Gastrocnemius medialis (tissue), 4 donors: ENCODE data around the gene MITD1.

Experiments used
- POLR2A ChIP-seq, 2 donors: fragments of 450-650 bp; IDR thresholded peaks; one replicate each; pipeline ENCODE4 v1.6.1; 2017; ENCODE audit warnings: antibody characterized with exemption in 2 of 2, mild to moderate bottlenecking in 2 of 2, moderate library complexity in 2 of 2
- TF ChIP-seq, protein P1 (sequence below), 5 experiments: fragments of 450-650 bp in 3 of 5; fragments of 200-600 bp in 2 of 5; sonication (generic) in 2 of 5; IDR thresholded peaks in 4 of 5; conservative IDR thresholded peaks in 1 of 5; 1 replicate in 4 of 5; 2 replicates in 1 of 5; pipeline ENCODE4 v1.5.1; 2016 to 2019; ENCODE audit warnings: antibody characterized with exemption in 5 of 5, mild to moderate bottlenecking in 3 of 5, moderate library complexity in 3 of 5

DNA sequence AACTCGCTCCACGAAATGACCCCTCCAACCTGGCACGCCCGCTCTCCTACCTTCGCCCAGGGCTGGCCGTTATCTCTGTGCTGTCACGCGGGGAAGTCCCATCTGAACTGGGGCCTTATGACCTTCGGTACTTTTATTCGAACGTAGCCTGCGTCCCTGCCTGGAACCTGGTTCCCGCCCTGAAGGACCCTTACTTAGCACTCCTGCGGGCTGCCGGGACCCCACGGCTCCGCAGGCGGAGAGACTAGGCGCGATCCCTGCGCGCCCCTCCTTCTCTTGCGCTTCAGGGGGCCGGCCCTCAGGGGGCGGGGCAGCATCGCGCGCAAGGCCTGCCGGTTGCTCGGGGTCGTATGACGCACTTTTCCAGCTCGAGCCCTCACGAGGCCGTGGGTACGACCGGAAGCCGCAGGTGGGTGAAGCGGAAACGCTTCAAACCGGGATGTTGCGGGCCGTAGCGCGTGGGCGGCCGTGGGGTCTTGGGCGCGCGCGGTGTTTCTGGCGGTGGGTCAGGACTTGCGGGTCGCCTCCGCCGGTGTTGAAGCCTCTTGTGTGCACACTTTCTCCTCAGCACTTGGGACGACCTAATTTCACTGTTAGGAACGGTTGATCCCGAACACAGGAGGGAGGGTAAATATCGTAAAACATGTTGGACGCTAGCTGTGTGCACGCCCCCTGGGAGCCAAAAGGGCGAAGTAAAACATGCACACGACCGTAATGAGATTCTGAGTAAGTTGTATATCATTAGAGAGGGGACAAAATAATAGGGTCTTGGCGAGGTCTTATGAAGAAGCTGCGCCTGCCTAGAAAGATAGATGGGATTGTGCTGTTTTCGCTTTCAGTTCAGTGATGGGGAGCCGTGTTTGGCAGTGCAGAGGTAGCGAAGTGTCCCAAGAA is 26.0 kb downstream of the MITD1 start, which contains the start of the genes LIPT1 and TSGA10:
- TF ChIP-seq, protein P1, sequence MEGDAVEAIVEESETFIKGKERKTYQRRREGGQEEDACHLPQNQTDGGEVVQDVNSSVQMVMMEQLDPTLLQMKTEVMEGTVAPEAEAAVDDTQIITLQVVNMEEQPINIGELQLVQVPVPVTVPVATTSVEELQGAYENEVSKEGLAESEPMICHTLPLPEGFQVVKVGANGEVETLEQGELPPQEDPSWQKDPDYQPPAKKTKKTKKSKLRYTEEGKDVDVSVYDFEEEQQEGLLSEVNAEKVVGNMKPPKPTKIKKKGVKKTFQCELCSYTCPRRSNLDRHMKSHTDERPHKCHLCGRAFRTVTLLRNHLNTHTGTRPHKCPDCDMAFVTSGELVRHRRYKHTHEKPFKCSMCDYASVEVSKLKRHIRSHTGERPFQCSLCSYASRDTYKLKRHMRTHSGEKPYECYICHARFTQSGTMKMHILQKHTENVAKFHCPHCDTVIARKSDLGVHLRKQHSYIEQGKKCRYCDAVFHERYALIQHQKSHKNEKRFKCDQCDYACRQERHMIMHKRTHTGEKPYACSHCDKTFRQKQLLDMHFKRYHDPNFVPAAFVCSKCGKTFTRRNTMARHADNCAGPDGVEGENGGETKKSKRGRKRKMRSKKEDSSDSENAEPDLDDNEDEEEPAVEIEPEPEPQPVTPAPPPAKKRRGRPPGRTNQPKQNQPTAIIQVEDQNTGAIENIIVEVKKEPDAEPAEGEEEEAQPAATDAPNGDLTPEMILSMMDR (IDR thresholded peaks at IDR 0.05 in 4 of 5, conservative IDR thresholded peaks at IDR 0.05 in 1 of 5) = peak in 3 of 5 experiments; percentile 13 to 26 (median 13)
- TF ChIP-seq POLR2A (IDR thresholded peaks at IDR 0.05) = peak; percentile 89 to 93
